LNCAP (cell line): ENCODE measurements around the gene FAM174C.

Experiments
- TF ChIP-seq, protein P1 (sequence below): fragments of 450-650 bp; IDR thresholded peaks from 2 replicates; pipeline ENCODE4 v1.5.1; 2017; ENCODE audit warnings: mild to moderate bottlenecking

FAM174C gene

DNA sequence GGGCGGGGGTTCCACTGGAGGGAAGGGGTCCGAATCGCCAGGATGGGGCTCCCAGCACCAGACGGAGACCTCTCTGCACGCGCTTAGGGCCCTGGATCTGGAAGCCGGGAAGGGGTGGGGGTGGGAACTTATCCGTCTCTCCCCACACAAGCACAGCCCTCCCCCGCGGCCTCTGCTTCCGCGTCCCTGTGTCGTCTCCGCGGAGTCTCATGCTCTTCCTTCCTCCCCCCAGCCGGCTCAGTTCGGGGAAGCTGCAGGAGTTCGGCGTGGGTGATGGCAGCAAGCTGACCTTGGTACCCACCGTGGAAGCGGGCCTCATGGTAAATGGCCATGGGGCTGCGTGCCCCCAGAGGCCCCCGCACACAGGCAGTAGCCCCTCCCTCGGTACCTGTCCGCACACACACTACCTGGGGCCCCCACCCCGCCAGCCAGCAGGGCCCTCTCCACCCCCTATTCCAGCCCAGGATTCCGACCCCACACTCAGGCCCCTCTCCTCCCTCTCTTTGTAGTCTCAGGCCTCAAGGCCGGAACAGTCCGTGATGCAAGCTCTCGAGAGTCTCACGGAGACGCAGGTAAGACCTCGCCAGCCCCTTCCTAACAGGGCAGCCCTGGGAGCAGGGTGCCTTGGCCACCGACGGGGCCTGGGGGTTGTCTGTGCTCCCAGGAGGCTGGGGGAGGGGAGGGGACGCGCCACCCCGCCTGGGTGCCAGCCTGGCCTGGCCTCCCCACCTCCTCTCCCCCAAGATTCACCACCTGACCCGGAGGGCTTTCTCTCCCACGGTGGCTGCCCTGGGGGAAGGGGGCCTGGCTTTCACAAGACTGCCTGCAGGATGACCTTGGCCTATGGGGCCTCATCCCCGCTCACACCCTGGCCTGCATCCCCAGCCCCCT is 23.8 kb upstream of the FAM174C start:
- TF ChIP-seq, protein P1, sequence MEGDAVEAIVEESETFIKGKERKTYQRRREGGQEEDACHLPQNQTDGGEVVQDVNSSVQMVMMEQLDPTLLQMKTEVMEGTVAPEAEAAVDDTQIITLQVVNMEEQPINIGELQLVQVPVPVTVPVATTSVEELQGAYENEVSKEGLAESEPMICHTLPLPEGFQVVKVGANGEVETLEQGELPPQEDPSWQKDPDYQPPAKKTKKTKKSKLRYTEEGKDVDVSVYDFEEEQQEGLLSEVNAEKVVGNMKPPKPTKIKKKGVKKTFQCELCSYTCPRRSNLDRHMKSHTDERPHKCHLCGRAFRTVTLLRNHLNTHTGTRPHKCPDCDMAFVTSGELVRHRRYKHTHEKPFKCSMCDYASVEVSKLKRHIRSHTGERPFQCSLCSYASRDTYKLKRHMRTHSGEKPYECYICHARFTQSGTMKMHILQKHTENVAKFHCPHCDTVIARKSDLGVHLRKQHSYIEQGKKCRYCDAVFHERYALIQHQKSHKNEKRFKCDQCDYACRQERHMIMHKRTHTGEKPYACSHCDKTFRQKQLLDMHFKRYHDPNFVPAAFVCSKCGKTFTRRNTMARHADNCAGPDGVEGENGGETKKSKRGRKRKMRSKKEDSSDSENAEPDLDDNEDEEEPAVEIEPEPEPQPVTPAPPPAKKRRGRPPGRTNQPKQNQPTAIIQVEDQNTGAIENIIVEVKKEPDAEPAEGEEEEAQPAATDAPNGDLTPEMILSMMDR: no peak

DNA sequence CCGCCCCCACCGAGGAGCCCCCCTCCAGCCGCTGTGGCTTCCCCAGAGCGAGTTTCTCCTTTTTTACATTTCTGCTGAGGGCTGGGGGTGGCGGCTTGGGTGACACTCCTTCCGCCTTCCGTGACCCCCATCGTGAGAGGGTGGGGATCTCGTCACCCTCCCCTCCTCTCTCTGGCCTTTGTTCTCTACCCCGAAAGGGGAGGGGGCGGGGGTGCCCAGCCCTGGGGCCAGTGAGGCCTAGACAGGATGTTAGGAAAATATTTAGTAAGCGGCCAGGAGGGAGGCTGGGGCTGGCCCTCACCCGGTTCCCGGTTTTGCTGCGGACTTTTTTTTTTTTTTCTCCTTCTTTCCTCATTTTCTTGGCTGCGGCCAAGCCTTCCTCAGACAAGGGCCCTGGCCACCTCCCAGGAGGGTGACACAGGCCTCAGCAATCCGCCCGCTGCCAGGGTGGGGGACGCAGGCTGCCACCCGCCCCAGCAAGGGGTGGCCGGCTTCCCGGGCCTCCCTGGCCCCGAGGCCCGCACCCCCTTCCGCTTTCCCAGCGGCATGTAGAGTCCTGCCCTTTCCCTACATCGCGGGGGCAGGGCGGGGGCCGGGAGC is 23.0 kb upstream of the FAM174C start:
- TF ChIP-seq, protein P1: no peak

DNA sequence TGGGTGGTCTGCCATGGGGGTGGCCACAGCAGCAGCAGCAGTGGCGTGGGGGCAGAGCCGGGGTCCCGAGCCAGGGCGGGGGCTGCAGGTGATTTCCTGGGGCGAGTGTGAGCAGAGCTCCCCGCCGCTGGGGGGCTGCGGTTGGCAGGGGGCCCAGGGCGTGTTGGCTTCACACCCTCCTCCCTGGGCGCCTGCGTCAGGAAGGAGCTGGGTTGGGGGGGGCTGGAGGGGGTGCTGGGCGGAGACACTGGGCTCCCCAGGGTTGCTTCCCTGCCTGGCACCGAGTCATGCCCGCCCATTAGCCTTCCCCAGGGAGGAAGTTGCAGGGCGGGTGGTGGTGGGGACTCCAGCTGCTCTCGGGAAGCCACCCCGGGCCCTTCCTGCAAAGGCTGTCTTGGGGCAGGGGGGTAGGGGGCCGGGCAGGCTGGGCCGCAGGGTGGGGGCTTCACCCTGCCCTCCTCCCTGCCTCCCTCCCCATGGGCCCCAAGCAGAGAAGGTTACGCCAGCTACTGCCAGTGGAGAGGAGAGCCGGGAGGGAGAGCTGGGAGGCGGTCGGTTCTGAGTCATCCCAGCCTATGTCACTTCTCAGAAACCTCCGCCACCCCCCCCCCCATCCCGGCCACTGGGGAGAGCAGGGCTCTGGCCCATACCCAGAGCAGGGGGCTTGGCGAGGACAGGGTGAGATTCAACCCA is 22.4 kb upstream of the FAM174C start:
- TF ChIP-seq, protein P1: no peak

DNA sequence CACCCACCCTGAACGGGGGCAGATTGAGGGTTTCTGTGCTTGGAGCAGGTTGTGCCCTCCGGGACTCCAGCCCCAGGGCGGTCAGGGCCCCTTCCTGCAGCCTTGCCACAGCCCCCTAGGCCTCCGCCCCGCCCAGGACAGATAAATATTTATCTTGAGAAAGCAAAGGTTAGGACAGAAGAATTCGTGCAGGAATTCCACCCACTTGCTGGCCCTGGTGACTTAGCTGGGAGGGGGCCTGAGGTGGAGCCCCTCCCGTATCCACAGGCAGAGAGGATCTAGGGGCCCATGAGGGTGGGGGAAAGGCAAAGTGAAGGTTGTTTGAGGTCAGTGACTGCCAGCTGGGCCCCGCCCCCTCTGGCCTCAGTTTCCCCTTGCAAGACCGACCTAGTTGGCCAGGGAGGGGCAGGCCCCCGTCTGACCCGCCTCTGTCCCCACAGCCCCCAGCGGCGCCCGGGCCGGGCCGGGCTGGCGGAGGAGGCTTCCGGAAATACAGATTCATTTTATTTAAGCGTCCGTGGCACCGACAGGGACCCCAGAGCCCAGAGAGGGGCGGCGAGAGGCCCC is 21.7 kb upstream of the FAM174C start:
- TF ChIP-seq, protein P1: no peak

DNA sequence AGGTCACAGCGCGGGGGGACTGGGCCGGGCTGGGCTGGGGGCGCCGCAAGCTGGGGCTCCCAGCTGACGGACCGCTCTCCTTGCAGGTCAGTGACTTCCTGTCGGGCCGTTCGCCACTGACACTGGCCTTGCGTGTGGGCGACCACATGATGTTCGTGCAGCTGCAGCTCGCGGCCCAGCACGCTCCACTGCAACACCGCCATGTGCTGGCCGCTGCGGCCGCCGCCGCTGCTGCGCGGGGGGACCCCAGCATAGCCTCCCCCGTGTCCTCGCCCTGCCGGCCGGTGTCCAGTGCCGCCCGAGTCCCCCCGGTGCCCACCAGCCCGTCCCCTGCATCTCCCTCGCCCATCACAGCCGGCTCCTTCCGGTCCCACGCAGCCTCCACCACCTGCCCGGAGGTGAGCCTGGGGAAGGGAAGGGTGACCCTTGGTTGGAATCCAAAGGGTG is 21.2 kb upstream of the FAM174C start:
- TF ChIP-seq, protein P1: no peak

DNA sequence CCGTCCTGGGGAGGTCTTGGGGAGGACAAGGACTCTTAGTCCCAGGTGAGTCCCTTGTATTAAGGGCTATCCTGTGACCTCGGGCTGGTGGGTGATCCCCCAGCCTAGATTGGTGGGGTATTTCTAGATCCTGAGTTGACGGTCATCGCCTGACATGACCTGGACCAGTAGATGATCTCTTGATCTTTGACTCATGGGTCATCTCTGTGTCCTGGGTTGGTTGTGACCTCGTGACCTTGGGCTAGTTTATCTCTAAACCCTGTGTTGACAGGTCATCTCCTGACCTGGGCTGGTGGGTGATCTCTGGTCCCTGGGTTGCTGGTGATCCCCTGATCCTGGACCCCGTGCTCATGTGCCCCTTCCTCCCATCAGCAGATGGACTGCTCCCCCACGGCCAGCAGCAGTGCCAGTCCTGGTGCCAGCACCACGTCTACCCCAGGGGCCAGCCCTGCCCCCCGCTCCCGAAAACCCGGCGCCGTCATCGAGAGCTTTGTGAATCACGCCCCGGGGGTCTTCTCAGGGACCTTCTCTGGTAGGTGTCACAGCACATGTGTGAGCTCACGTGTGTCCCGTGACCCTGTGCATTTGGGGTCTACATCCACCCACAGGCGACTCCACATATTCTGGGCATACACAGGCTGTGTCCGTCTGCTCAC is 20.7 kb upstream of the FAM174C start:
- TF ChIP-seq, protein P1: no peak
